NCI-H2081 (cell line): ENCODE measurements around the gene SDK2.
A peak's percentile ranks its signal among the peaks of the same experiment; 100 is the strongest.

ENCODE experiments used
- DNase-seq, 2 experiments: peaks; one replicate each; lab custom pipeline; 2025; lab: John Stamatoyannopoulos, UW

Gene SDK2

GRCh38 chr17:73611630-73612029 lies 32.6 kb downstream of the SDK2 start:
- DNase-seq = no peak

- DNase-seq = no peak
These were observed 33.8 kb downstream of the SDK2 start for GRCh38 chr17:73610331-73610911.

- no peak for DNase-seq
These were observed 34.5 kb downstream of the SDK2 start for GRCh38 chr17:73609758-73610157.

GRCh38 chr17:73609060-73609459 lies 35.2 kb downstream of the SDK2 start:
- no peak for DNase-seq

GRCh38 chr17:73605444-73605843 lies 38.8 kb downstream of the SDK2 start:
- DNase-seq = no peak

- no peak for DNase-seq
These were observed 39.8 kb downstream of the SDK2 start for GRCh38 chr17:73604476-73604875.

- DNase-seq = no peak
These were observed 40.3 kb downstream of the SDK2 start for GRCh38 chr17:73603971-73604370.

GRCh38 chr17:73600103-73600871 lies 44.0 kb downstream of the SDK2 start:
- DNase-seq = no peak

GRCh38 chr17:73599599-73599998 lies 44.6 kb downstream of the SDK2 start:
- no peak for DNase-seq

- DNase-seq = no peak
These were observed 46.0 kb downstream of the SDK2 start for GRCh38 chr17:73598212-73598611.

GRCh38 chr17:73595931-73596330 lies 48.3 kb downstream of the SDK2 start:
- DNase-seq = no peak

- DNase-seq = peak in 1 of 2 experiments; percentile 59
These were observed 48.8 kb downstream of the SDK2 start for GRCh38 chr17:73595479-73595878.

- DNase-seq = no peak
These were observed 49.2 kb downstream of the SDK2 start for GRCh38 chr17:73595068-73595467.

GRCh38 chr17:73594598-73594997 lies 49.6 kb downstream of the SDK2 start:
- DNase-seq = no peak

GRCh38 chr17:73594025-73594424 lies 50.2 kb downstream of the SDK2 start:
- no peak for DNase-seq

- no peak for DNase-seq
These were observed 50.8 kb downstream of the SDK2 start for GRCh38 chr17:73593249-73593965.

GRCh38 chr17:73592501-73592961 lies 51.7 kb downstream of the SDK2 start:
- DNase-seq = no peak

GRCh38 chr17:73592079-73592415 lies 52.2 kb downstream of the SDK2 start:
- DNase-seq = no peak

- DNase-seq = no peak
These were observed 52.8 kb downstream of the SDK2 start for GRCh38 chr17:73591296-73592078.

- peak; percentile 73 to 95 for DNase-seq
These were observed 54.8 kb downstream of the SDK2 start for GRCh38 chr17:73589363-73589980.

GRCh38 chr17:73588891-73589290 lies 55.4 kb downstream of the SDK2 start:
- peak; percentile 45 to 75 for DNase-seq

- no peak for DNase-seq
These were observed 55.9 kb downstream of the SDK2 start for GRCh38 chr17:73588301-73588846.
